GM19035 (cell line): ENCODE measurements around the gene SLFN5.
A peak's percentile ranks its signal among the peaks of the same experiment; 100 is the strongest.
"Not testable (repeated sequence)": the region's sequence is repeated elsewhere in the genome, so short reads cannot be mapped to it uniquely, and the experiment has no call there.

Source experiments
- ATAC-seq: cut with Tn5 transposase; IDR thresholded peaks from one replicate; pipeline ENCODE4 v1.9.1; 2021; ENCODE audit not compliant: unreplicated experiment

Gene SLFN5

GRCh38 chr17:35241520-35241919, 1.4 kb upstream of the SLFN5 start:
- ATAC-seq = no peak

GRCh38 chr17:35242158-35242804, 591 bp upstream of the SLFN5 start:
- peak; percentile 55 for ATAC-seq

- peak; percentile 15 for ATAC-seq
Observed at GRCh38 chr17:35243561-35244340, 879 bp downstream of the SLFN5 start.

GRCh38 chr17:35244341-35245195, 1.7 kb downstream of the SLFN5 start:
- ATAC-seq = no peak

- ATAC-seq = no peak
Observed at GRCh38 chr17:35245196-35245486, 2.3 kb downstream of the SLFN5 start.

GRCh38 chr17:35252651-35253050, 9.8 kb downstream of the SLFN5 start:
- no peak for ATAC-seq

GRCh38 chr17:35254107-35254773, 11.4 kb downstream of the SLFN5 start:
- ATAC-seq = no peak

- no peak for ATAC-seq
Observed at GRCh38 chr17:35255316-35255715, 12.4 kb downstream of the SLFN5 start.

GRCh38 chr17:35256629-35257028, 13.8 kb downstream of the SLFN5 start:
- ATAC-seq = no peak

GRCh38 chr17:35257208-35257659, 14.4 kb downstream of the SLFN5 start:
- no peak for ATAC-seq

GRCh38 chr17:35259001-35259400, 16.1 kb downstream of the SLFN5 start:
- ATAC-seq = no peak

GRCh38 chr17:35265071-35265470, 22.2 kb downstream of the SLFN5 start:
- no peak for ATAC-seq

- ATAC-seq = no peak
Observed at GRCh38 chr17:35265566-35266141, 22.8 kb downstream of the SLFN5 start.

- ATAC-seq = not testable (repeated sequence)
Observed at GRCh38 chr17:35274167-35275066, 31.5 kb downstream of the SLFN5 start.

GRCh38 chr17:35278454-35278853, 35.6 kb downstream of the SLFN5 start:
- ATAC-seq = not testable (repeated sequence)

- ATAC-seq = not testable (repeated sequence)
Observed at GRCh38 chr17:35278876-35279275, 36.0 kb downstream of the SLFN5 start.

- no peak for ATAC-seq
Observed at GRCh38 chr17:35283767-35284166, 40.9 kb downstream of the SLFN5 start.

GRCh38 chr17:35284955-35285354, 42.1 kb downstream of the SLFN5 start:
- no peak for ATAC-seq

GRCh38 chr17:35286120-35286781, 43.4 kb downstream of the SLFN5 start:
- no peak for ATAC-seq
